ENCODE data around the gene CABP1. TPM values are rescaled to one million over a fixed set of nuclear protein-coding genes. Genes with fewer than 3 reads are reported as not detected.

Gene CABP1
- total and polyA plus RNA-seq, 2 of the 13 experiments (the other 11 are each of a cell fraction or from before 2014, with no cell fraction given), result not detected

- no peak overlapping the region for H3K4me2 ChIP-seq (ENCODE audit: low read depth, low read length)
- no peak overlapping the region for H3K27ac ChIP-seq (ENCODE audit: extremely low read length, insufficient read depth, low read length)
- in situ Hi-C loops (cut with HindIII; ENCODE audit: extremely low pct_ligation_motif_present, low pct_unique_long_range_greater_than_20kb) (no loop called here), intact Hi-C loops (cut with micrococcal nuclease; ENCODE audit: unreplicated experiment) (no loop called here)
- H3K4me1 ChIP-seq (ENCODE audit: insufficient read depth, low read length), result 0 out of 2 replicates have a peak, but pooled peaks cover 18% of the 10 kb centered on the region
- no TSS peak for BruUV-seq (replicated peaks)
- WGBS (ENCODE audit: low lambda C conversion rate), result 95% methylated on average over 5 of the region's 5 CpGs
- no peaks in the 10 kb centered on the region for H4K20me1 ChIP-seq (ENCODE audit: insufficient read depth, low read length)
- ATAC-seq (no peak), FAIRE-seq (no peak), DNase-seq (ENCODE audit: low spot score) (no peak)
- no peak overlapping the region for H2AFZ ChIP-seq (ENCODE audit: low read length)
- no peak overlapping the region for H3K4me3 ChIP-seq (replicated peaks in 1 of 3; ENCODE audit: insufficient read depth in 1 of 3, low read depth in 2 of 3, low read length in 3 of 3)
- H3K9ac ChIP-seq (ENCODE audit: insufficient read depth, low read depth, low read length), result no peak overlapping the region
- H3K9me3 ChIP-seq (ENCODE audit: low read length), result no peaks in the 10 kb centered on the region
- CTCF ChIA-PET (ENCODE audit: low intra/inter-chr PET ratio, low total read pairs), result no interaction called here
- TF ChIP-seq PAX8 (CRISPR knock-in tag; IDR thresholded peaks at IDR 0.05; ENCODE audit: borderline replicate concordance) (no peak), TERF1 (CRISPR knock-in tag; IDR thresholded peaks at IDR 0.05) (no peak), MAFG (CRISPR knock-in tag; IDR thresholded peaks at IDR 0.05) (no peak), ZNF549 (CRISPR knock-in tag; IDR thresholded peaks at IDR 0.05) (no peak), ZNF709 (CRISPR knock-in tag; IDR thresholded peaks at IDR 0.05) (no peak)
- H3K79me2 ChIP-seq (ENCODE audit: insufficient read depth, low read length), result no peaks in the 10 kb centered on the region
- H3K36me3 ChIP-seq (replicated peaks in 1 of 2; ENCODE audit: control insufficient read depth in 1 of 2, insufficient read depth in 2 of 2, low read length in 2 of 2), result peaks cover 38 to 60% of the 10 kb centered on the region in 2 experiments
- POLR2A ChIA-PET, result interaction anchor here (1.0 kb wide), 1 partner anchor 9 kb away, joined by 4 read pairs; no protein-coding TSS in a partner anchor
- no peaks in the 10 kb centered on the region for H3K27me3 ChIP-seq (ENCODE audit: control insufficient read depth in 1 of 2, insufficient read depth in 2 of 2, low read length in 2 of 2)
Measured at GRCh38 chr12:120700886-120701285, 60.5 kb downstream of the CABP1 start.

- ChIA-PET CTCF (ENCODE audit: low intra/inter-chr PET ratio, low total read pairs) (no interaction called here), POLR2A (interaction anchor here (1.4 kb wide), 1 partner anchor 10 kb away, joined by 6 read pairs; no protein-coding TSS in a partner anchor)
- no peak overlapping the region for H2AFZ ChIP-seq (ENCODE audit: low read length)
- no peak overlapping the region for H3K4me3 ChIP-seq (replicated peaks in 1 of 3; ENCODE audit: insufficient read depth in 1 of 3, low read depth in 2 of 3, low read length in 3 of 3)
- TF ChIP-seq WIZ (CRISPR knock-in tag; IDR thresholded peaks at IDR 0.05), result no peak
- TF ChIP-seq BHLHE40 (IDR thresholded peaks at IDR 0.05; ENCODE audit: low read length), result no peak
- no peak for TF ChIP-seq ZNF720 (CRISPR knock-in tag; IDR thresholded peaks at IDR 0.05)
- TF ChIP-seq SOX6 (IDR thresholded peaks at IDR 0.05), result no peak
- no peak for TF ChIP-seq SOX6 (CRISPR knock-in tag; IDR thresholded peaks at IDR 0.05)
- TF ChIP-seq FOXC1 (CRISPR knock-in tag; IDR thresholded peaks at IDR 0.05; ENCODE audit: borderline replicate concordance), result no peak
- TF ChIP-seq NR0B2 (CRISPR knock-in tag; IDR thresholded peaks at IDR 0.05), result no peak
- TF ChIP-seq SYNCRIP (IDR thresholded peaks at IDR 0.05; ENCODE audit: insufficient read depth, low read depth, low read length), result no peak
- TF ChIP-seq MYC (CRISPR knock-in tag; IDR thresholded peaks at IDR 0.05; ENCODE audit: borderline replicate concordance), result no peak
- no peak for TF ChIP-seq PITX1 (CRISPR knock-in tag; IDR thresholded peaks at IDR 0.05)
- no peak for TF ChIP-seq TOE1 (CRISPR knock-in tag; IDR thresholded peaks at IDR 0.05)
- no peak for TF ChIP-seq MXD4 (CRISPR knock-in tag; IDR thresholded peaks at IDR 0.05)
- TF ChIP-seq THRA (CRISPR knock-in tag; IDR thresholded peaks at IDR 0.05; ENCODE audit: borderline replicate concordance), result no peak
- no peaks in the 10 kb centered on the region for H3K9me3 ChIP-seq (ENCODE audit: low read length)
- no peak overlapping the region for H3K4me2 ChIP-seq (ENCODE audit: low read depth, low read length)
- BruUV-seq (replicated peaks), result no TSS peak
- H3K27me3 ChIP-seq (ENCODE audit: control insufficient read depth in 1 of 2, insufficient read depth in 2 of 2, low read length in 2 of 2), result no peaks in the 10 kb centered on the region
- H3K4me1 ChIP-seq (ENCODE audit: insufficient read depth, low read length), result 0 out of 2 replicates have a peak, but pooled peaks cover 18% of the 10 kb centered on the region
- intact Hi-C loops (cut with micrococcal nuclease; ENCODE audit: unreplicated experiment) (no loop called here), in situ Hi-C loops (cut with HindIII; ENCODE audit: extremely low pct_ligation_motif_present, low pct_unique_long_range_greater_than_20kb) (no loop called here)
- H3K36me3 ChIP-seq (replicated peaks in 1 of 2; ENCODE audit: control insufficient read depth in 1 of 2, insufficient read depth in 2 of 2, low read length in 2 of 2), result peaks cover 27 to 43% of the 10 kb centered on the region in 2 experiments
- DNase-seq (ENCODE audit: low spot score) (peak; percentile 45), FAIRE-seq (no peak), ATAC-seq (no peak)
- H4K20me1 ChIP-seq (ENCODE audit: insufficient read depth, low read length), result no peaks in the 10 kb centered on the region
- H3K79me2 ChIP-seq (ENCODE audit: insufficient read depth, low read length), result no peaks in the 10 kb centered on the region
- no peak overlapping the region for H3K9ac ChIP-seq (ENCODE audit: insufficient read depth, low read depth, low read length)
- H3K27ac ChIP-seq (ENCODE audit: extremely low read length, insufficient read depth, low read length), result no peak overlapping the region
- WGBS (ENCODE audit: low lambda C conversion rate), result 92% methylated on average over 1 of the region's 1 CpG
Measured at GRCh38 chr12:120702637-120703036, 62.2 kb downstream of the CABP1 start.
